ENCODE measurements around the gene KRTAP4-9. TPM values are rescaled to one million over a fixed set of nuclear protein-coding genes. Genes with fewer than 3 reads are reported as not detected.

Gene KRTAP4-9
- total and polyA plus RNA-seq, 9 of the 15 experiments (the other 6 are each of a cell fraction or from before 2014, with no cell fraction given) = not detected

DNA sequence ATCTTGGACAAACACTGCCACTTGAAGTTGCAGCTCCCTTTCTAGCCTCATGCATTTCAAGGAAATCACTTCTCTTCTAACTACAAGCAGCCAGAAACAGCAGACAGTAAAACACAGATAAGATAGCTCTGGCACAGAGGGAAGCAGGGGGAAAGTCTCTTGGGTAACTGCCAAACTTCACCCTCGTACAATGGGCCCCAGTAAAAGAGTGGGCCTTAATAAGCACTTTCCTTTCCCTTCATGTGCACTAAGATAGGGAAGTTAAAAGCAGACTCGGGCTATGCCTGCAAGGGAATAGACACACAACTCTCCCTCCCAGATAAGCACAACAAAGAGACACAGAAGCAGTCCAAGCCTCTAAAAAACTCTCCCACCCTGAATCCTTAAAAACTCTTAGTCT, 48.7 kb downstream of the KRTAP4-9 start (continued):
- no peak for TF ChIP-seq ZNF395 (CRISPR knock-in tag; IDR thresholded peaks at IDR 0.05)
- no peak for TF ChIP-seq EWSR1 (IDR thresholded peaks at IDR 0.05; ENCODE audit: borderline replicate concordance, low read depth, partially characterized antibody)
- no peak for TF ChIP-seq SMAD2 (IDR thresholded peaks at IDR 0.05; ENCODE audit: low read depth, low read length)
- no peak for TF ChIP-seq SRF (CRISPR knock-in tag; IDR thresholded peaks at IDR 0.05)
- TF ChIP-seq, protein P1, sequence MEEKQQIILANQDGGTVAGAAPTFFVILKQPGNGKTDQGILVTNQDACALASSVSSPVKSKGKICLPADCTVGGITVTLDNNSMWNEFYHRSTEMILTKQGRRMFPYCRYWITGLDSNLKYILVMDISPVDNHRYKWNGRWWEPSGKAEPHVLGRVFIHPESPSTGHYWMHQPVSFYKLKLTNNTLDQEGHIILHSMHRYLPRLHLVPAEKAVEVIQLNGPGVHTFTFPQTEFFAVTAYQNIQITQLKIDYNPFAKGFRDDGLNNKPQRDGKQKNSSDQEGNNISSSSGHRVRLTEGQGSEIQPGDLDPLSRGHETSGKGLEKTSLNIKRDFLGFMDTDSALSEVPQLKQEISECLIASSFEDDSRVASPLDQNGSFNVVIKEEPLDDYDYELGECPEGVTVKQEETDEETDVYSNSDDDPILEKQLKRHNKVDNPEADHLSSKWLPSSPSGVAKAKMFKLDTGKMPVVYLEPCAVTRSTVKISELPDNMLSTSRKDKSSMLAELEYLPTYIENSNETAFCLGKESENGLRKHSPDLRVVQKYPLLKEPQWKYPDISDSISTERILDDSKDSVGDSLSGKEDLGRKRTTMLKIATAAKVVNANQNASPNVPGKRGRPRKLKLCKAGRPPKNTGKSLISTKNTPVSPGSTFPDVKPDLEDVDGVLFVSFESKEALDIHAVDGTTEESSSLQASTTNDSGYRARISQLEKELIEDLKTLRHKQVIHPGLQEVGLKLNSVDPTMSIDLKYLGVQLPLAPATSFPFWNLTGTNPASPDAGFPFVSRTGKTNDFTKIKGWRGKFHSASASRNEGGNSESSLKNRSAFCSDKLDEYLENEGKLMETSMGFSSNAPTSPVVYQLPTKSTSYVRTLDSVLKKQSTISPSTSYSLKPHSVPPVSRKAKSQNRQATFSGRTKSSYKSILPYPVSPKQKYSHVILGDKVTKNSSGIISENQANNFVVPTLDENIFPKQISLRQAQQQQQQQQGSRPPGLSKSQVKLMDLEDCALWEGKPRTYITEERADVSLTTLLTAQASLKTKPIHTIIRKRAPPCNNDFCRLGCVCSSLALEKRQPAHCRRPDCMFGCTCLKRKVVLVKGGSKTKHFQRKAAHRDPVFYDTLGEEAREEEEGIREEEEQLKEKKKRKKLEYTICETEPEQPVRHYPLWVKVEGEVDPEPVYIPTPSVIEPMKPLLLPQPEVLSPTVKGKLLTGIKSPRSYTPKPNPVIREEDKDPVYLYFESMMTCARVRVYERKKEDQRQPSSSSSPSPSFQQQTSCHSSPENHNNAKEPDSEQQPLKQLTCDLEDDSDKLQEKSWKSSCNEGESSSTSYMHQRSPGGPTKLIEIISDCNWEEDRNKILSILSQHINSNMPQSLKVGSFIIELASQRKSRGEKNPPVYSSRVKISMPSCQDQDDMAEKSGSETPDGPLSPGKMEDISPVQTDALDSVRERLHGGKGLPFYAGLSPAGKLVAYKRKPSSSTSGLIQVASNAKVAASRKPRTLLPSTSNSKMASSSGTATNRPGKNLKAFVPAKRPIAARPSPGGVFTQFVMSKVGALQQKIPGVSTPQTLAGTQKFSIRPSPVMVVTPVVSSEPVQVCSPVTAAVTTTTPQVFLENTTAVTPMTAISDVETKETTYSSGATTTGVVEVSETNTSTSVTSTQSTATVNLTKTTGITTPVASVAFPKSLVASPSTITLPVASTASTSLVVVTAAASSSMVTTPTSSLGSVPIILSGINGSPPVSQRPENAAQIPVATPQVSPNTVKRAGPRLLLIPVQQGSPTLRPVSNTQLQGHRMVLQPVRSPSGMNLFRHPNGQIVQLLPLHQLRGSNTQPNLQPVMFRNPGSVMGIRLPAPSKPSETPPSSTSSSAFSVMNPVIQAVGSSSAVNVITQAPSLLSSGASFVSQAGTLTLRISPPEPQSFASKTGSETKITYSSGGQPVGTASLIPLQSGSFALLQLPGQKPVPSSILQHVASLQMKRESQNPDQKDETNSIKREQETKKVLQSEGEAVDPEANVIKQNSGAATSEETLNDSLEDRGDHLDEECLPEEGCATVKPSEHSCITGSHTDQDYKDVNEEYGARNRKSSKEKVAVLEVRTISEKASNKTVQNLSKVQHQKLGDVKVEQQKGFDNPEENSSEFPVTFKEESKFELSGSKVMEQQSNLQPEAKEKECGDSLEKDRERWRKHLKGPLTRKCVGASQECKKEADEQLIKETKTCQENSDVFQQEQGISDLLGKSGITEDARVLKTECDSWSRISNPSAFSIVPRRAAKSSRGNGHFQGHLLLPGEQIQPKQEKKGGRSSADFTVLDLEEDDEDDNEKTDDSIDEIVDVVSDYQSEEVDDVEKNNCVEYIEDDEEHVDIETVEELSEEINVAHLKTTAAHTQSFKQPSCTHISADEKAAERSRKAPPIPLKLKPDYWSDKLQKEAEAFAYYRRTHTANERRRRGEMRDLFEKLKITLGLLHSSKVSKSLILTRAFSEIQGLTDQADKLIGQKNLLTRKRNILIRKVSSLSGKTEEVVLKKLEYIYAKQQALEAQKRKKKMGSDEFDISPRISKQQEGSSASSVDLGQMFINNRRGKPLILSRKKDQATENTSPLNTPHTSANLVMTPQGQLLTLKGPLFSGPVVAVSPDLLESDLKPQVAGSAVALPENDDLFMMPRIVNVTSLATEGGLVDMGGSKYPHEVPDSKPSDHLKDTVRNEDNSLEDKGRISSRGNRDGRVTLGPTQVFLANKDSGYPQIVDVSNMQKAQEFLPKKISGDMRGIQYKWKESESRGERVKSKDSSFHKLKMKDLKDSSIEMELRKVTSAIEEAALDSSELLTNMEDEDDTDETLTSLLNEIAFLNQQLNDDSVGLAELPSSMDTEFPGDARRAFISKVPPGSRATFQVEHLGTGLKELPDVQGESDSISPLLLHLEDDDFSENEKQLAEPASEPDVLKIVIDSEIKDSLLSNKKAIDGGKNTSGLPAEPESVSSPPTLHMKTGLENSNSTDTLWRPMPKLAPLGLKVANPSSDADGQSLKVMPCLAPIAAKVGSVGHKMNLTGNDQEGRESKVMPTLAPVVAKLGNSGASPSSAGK (IDR thresholded peaks at IDR 0.05) = no peak
- no peak for TF ChIP-seq KHSRP (IDR thresholded peaks at IDR 0.05)
- no peak for TF ChIP-seq E2F6 (IDR thresholded peaks at IDR 0.05; ENCODE audit: borderline replicate concordance in 1 of 2, extremely low read depth in 1 of 2, insufficient read depth in 1 of 2, insufficient read length in 1 of 2, low read depth in 1 of 2, low read length in 1 of 2, poor library complexity in 1 of 2, severe bottlenecking in 1 of 2)
- TF ChIP-seq, protein P2, sequence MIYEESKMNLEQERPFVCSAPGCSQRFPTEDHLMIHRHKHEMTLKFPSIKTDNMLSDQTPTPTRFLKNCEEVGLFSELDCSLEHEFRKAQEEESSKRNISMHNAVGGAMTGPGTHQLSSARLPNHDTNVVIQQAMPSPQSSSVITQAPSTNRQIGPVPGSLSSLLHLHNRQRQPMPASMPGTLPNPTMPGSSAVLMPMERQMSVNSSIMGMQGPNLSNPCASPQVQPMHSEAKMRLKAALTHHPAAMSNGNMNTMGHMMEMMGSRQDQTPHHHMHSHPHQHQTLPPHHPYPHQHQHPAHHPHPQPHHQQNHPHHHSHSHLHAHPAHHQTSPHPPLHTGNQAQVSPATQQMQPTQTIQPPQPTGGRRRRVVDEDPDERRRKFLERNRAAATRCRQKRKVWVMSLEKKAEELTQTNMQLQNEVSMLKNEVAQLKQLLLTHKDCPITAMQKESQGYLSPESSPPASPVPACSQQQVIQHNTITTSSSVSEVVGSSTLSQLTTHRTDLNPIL (CRISPR knock-in tag; IDR thresholded peaks at IDR 0.05) = no peak
